ENCODE results near the gene DTNB.

GRCh38 chr2:25590921-25591505 is 82.4 kb downstream of the DTNB start:
- TF ChIP-seq, protein P1, sequence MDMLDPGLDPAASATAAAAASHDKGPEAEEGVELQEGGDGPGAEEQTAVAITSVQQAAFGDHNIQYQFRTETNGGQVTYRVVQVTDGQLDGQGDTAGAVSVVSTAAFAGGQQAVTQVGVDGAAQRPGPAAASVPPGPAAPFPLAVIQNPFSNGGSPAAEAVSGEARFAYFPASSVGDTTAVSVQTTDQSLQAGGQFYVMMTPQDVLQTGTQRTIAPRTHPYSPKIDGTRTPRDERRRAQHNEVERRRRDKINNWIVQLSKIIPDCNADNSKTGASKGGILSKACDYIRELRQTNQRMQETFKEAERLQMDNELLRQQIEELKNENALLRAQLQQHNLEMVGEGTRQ (IDR thresholded peaks at IDR 0.05; ENCODE audit: borderline replicate concordance, low read depth, low read length), result no peak
- TF ChIP-seq CTCF (IDR thresholded peaks at IDR 0.05) (no peak), EP300 (IDR thresholded peaks at IDR 0.05; ENCODE audit: borderline replicate concordance in 1 of 2, low read depth in 1 of 2, low read length in 1 of 2) (no peak), POLR2AphosphoS5 (IDR thresholded peaks at IDR 0.05; ENCODE audit: low read depth, low read length) (no peak), SMC3 (IDR thresholded peaks at IDR 0.05; ENCODE audit: low read depth, low read length) (no peak)

Data from SK-N-SH (cell line).